MM.1S (cell line): ENCODE data around the gene ALG14.

Experiments
- DNase-seq: peaks from one replicate; pipeline ENCODE4 v3.0.0-alpha.2; 2015
- H2AFZ ChIP-seq: fragments of 300-600 bp; sonication (generic); 2 replicates; pipeline ENCODE4 v1.6.0; 2016; ENCODE audit warnings: antibody characterized with exemption, low read length
- H3F3A ChIP-seq: fragments of 300-600 bp; sonication (generic); 2 replicates; pipeline ENCODE4 v1.6.1; 2016; ENCODE audit warnings: mild to moderate bottlenecking, antibody characterized with exemption, low read length, moderate library complexity, mixed read lengths; ENCODE audit not compliant: insufficient read depth
- H3K27ac ChIP-seq: fragments of 300-600 bp; sonication (generic); 2 replicates; pipeline ENCODE4 v1.5.1; 2016; ENCODE audit warnings: mild to moderate bottlenecking, low read length
- H3K27me3 ChIP-seq: fragments of 300-600 bp; sonication (generic); replicated peaks from 2 replicates; pipeline ENCODE4 v1.6.0; 2016; ENCODE audit warnings: low read length; ENCODE audit not compliant: insufficient read depth
- H3K36me3 ChIP-seq: fragments of 300-600 bp; sonication (generic); replicated peaks from 2 replicates; pipeline ENCODE4 v1.6.1; 2016; ENCODE audit warnings: mild to moderate bottlenecking, low read length, mixed read lengths; ENCODE audit not compliant: insufficient read depth
- H3K4me1 ChIP-seq: fragments of 300-600 bp; sonication (generic); 2 replicates; pipeline ENCODE4 v1.6.1; 2016; ENCODE audit warnings: low read length, mixed read lengths
- H3K4me2 ChIP-seq: fragments of 300-600 bp; sonication (generic); 2 replicates; pipeline ENCODE4 v1.6.0; 2016; ENCODE audit warnings: low read depth, low read length
- H3K4me3 ChIP-seq: fragments of 300-600 bp; sonication (generic); 2 replicates; pipeline ENCODE4 v1.5.1; 2016; ENCODE audit warnings: low read length, mixed read lengths
- H3K79me2 ChIP-seq: fragments of 300-600 bp; sonication (generic); 2 replicates; pipeline ENCODE4 v1.6.1; 2016; ENCODE audit warnings: mixed run types, low read length, mixed read lengths
- H3K9ac ChIP-seq: fragments of 300-600 bp; sonication (generic); 2 replicates; pipeline ENCODE4 v1.6.1; 2016; ENCODE audit warnings: low read length, mixed read lengths
- H3K9me2 ChIP-seq: fragments of 300-600 bp; sonication (generic); replicated peaks from 2 replicates; pipeline ENCODE4 v1.6.1; 2016; ENCODE audit warnings: mild to moderate bottlenecking, low read length, mixed read lengths; ENCODE audit not compliant: insufficient read depth
- H3K9me3 ChIP-seq: fragments of 300-600 bp; sonication (generic); replicated peaks from 2 replicates; pipeline ENCODE4 v1.6.1; 2016; ENCODE audit warnings: mild to moderate bottlenecking, low read length, mixed read lengths; ENCODE audit not compliant: insufficient read depth
- H4K20me1 ChIP-seq: fragments of 300-600 bp; sonication (generic); 2 replicates; pipeline ENCODE4 v1.6.1; 2016; ENCODE audit warnings: mild to moderate bottlenecking, low read length, moderate library complexity, mixed read lengths; ENCODE audit not compliant: insufficient read depth
- CTCF ChIP-seq: fragments of 300-600 bp; sonication (generic); IDR thresholded peaks from 2 replicates; pipeline ENCODE4 v1.5.1; 2016; ENCODE audit warnings: antibody characterized with exemption, low read length, mixed read lengths
- EZH2 ChIP-seq: fragments of 300-600 bp; sonication (generic); optimal IDR thresholded peaks from 2 replicates; pipeline ENCODE3; 2017; ENCODE audit warnings: low read depth, mild to moderate bottlenecking, antibody characterized with exemption, low read length, mixed read lengths
- EZH2phosphoT487 ChIP-seq: fragments of 300-600 bp; sonication (generic); IDR thresholded peaks from 2 replicates; pipeline ENCODE4 v1.6.1; 2018; ENCODE audit warnings: antibody characterized with exemption, low read length

Gene ALG14

GRCh38 chr1:94931254-94931841, 141.4 kb downstream of the ALG14 start:
- Histone ChIP-seq H3K9ac (no peak overlapping the region), H3K4me3 (no peak overlapping the region), H3K36me3 (no peaks in the 10 kb centered on the region), H3K4me2 (no peak overlapping the region), H3K27me3 (no peaks in the 10 kb centered on the region), H3K79me2 (no peaks in the 10 kb centered on the region), H4K20me1 (no peaks in the 10 kb centered on the region), H3K9me2 (no peaks in the 10 kb centered on the region), H3K27ac (no peak overlapping the region), H3K9me3 (no peaks in the 10 kb centered on the region), H3F3A (no peaks in the 10 kb centered on the region), H3K4me1 (no peaks in the 10 kb centered on the region), H2AFZ (no peak overlapping the region)
- no peak for DNase-seq
- no peak for TF ChIP-seq EZH2
- no peak for TF ChIP-seq EZH2phosphoT487
- TF ChIP-seq CTCF, result no peak

- H4K20me1 ChIP-seq, result no peaks in the 10 kb centered on the region
- no peaks in the 10 kb centered on the region for H3K9me2 ChIP-seq
- no peak overlapping the region for H2AFZ ChIP-seq
- H3K4me3 ChIP-seq, result no peak overlapping the region
- no peak for TF ChIP-seq CTCF
- TF ChIP-seq EZH2phosphoT487, result no peak
- TF ChIP-seq EZH2, result no peak
- no peak overlapping the region for H3K27ac ChIP-seq
- H3K79me2 ChIP-seq, result no peaks in the 10 kb centered on the region
- H3K4me2 ChIP-seq, result no peak overlapping the region
- no peak for DNase-seq
- H3F3A ChIP-seq, result no peaks in the 10 kb centered on the region
- H3K27me3 ChIP-seq, result no peaks in the 10 kb centered on the region
- H3K4me1 ChIP-seq, result no peaks in the 10 kb centered on the region
- H3K9me3 ChIP-seq, result no peaks in the 10 kb centered on the region
- H3K9ac ChIP-seq, result no peak overlapping the region
- H3K36me3 ChIP-seq, result no peaks in the 10 kb centered on the region
These were observed 143.2 kb downstream of the ALG14 start for GRCh38 chr1:94929351-94930217.

GRCh38 chr1:94928293-94928939, 144.3 kb downstream of the ALG14 start:
- Histone ChIP-seq H3K9ac (no peak overlapping the region), H3K27ac (no peak overlapping the region), H4K20me1 (no peaks in the 10 kb centered on the region), H2AFZ (no peak overlapping the region), H3K4me2 (no peak overlapping the region), H3K9me3 (no peaks in the 10 kb centered on the region), H3K27me3 (no peaks in the 10 kb centered on the region), H3K9me2 (no peaks in the 10 kb centered on the region), H3F3A (no peaks in the 10 kb centered on the region), H3K36me3 (no peaks in the 10 kb centered on the region), H3K4me3 (no peak overlapping the region), H3K4me1 (no peaks in the 10 kb centered on the region), H3K79me2 (no peaks in the 10 kb centered on the region)
- DNase-seq, result no peak
- TF ChIP-seq CTCF (no peak), EZH2phosphoT487 (no peak), EZH2 (no peak)
